Measurements from ENCODE around the gene ABHD3.
A peak's percentile ranks its signal among the peaks of the same experiment; 100 is the strongest.

DNA sequence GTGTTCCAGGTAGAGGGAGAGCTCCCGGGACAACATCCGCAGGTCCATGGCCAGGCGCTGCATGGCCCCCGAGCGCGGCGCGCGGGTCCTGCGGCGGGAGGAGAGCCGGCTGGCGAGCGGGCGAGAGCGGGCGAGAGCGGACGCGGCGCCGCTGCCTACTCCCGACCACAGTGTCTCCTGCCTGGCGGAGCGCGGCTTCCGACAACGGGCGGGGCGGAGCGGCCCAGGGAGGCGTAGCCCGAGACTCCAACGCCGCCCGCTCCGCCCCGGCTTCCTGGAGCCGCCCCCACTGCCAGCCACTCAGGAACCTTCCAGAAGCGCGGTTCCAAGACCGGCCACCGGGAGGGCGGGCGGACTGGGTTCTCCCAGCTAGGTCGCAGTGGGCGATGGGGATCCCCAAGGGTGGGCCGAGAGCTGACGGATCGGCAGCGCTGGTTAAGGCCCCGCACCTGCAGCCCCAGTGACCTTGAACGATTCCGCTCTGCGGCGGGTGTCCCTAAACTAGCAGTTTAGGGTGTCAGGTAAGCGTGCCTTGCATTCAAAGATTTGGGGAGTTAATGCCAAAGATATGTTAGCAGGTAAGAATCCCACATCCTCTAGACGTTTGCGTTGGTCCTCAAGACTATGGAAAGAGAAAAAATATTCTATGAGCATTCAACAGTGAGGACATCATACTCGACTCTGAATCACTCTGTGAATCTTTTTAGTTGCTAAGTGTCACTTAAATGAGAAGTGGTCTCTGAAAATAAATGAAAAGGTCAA is at the start of gene ABHD3:
- TF ChIP-seq, protein P1, sequence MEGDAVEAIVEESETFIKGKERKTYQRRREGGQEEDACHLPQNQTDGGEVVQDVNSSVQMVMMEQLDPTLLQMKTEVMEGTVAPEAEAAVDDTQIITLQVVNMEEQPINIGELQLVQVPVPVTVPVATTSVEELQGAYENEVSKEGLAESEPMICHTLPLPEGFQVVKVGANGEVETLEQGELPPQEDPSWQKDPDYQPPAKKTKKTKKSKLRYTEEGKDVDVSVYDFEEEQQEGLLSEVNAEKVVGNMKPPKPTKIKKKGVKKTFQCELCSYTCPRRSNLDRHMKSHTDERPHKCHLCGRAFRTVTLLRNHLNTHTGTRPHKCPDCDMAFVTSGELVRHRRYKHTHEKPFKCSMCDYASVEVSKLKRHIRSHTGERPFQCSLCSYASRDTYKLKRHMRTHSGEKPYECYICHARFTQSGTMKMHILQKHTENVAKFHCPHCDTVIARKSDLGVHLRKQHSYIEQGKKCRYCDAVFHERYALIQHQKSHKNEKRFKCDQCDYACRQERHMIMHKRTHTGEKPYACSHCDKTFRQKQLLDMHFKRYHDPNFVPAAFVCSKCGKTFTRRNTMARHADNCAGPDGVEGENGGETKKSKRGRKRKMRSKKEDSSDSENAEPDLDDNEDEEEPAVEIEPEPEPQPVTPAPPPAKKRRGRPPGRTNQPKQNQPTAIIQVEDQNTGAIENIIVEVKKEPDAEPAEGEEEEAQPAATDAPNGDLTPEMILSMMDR (IDR thresholded peaks at IDR 0.05 in 4 of 5, conservative IDR thresholded peaks at IDR 0.05 in 1 of 5): peak; percentile 54 to 72 (median 62)
- peak; percentile 94 to 99 for TF ChIP-seq POLR2A (IDR thresholded peaks at IDR 0.05)

Data from gastrocnemius medialis (tissue), 4 donors.